K562 (cell line): ENCODE measurements around the gene LTBP1. TPM values are rescaled to one million over a fixed set of nuclear protein-coding genes. Genes with fewer than 3 reads are reported as not detected.
"Not testable (repeated sequence)": the region's sequence is repeated elsewhere in the genome, so short reads cannot be mapped to it uniquely, and the experiment has no call there.

Source experiments
- ATAC-seq: fragments of 200-7000 bp; cut with Tn5 transposase; 3 replicates; pipeline ENCODE4 v1.9.1; 2020; ENCODE audit warnings: moderate library complexity
- BruUV-seq: library from RNA; stranded (reverse); fragments of 400-500 nt; replicated peaks from 2 replicates; lab custom pipeline; 2021; lab: Mats Ljungman, UMichigan
- CTCF ChIA-PET: fragments of 300-600 bp; formaldehyde crosslinking; extraction: SDS; loops from one replicate; lab custom pipeline; 2021; ENCODE audit warnings: low intra/inter-chr PET ratio; lab: Yijun Ruan, JAX
- POLR2A ChIA-PET: fragments of 300-600, 350-650 bp; sonication (Branson Sonifier 250); formaldehyde crosslinking; extraction: SDS; loops from one replicate; lab custom pipeline; 2021; ENCODE audit warnings: antibody characterized with exemption, inconsistent platforms; lab: Yijun Ruan, JAX
- DNase-seq, 4 experiments: peaks; one replicate each; pipeline versions ENCODE4 v3.0.0 to v3.0.0-alpha.2; 2011 to 2018; ENCODE audit warnings: low spot score in 3 of 4, mixed read lengths in 3 of 4; ENCODE audit errors: extremely low read depth in 1 of 4
- FAIRE-seq: peaks from 2 replicates; lab custom pipeline; 2011; peaks lifted over from hg19 to GRCh38; lab: Jason Lieb, UNC
- H2AFZ ChIP-seq: 2 replicates; pipeline ENCODE4 v1.6.0; 2011; ENCODE audit warnings: low read depth, low read length, control low read depth, inconsistent platforms
- H3K27ac ChIP-seq: fragments of 200-600 bp; 3 replicates; pipeline ENCODE4 v1.8.0; 2011; ENCODE audit warnings: low read depth, mild to moderate bottlenecking, control low read depth, inconsistent platforms, low read length, moderate library complexity, mixed read lengths; ENCODE audit errors: extremely low read depth
- H3K27me3 ChIP-seq, 2 experiments: fragments of 300-600 bp in 1 of 2; 2 replicates in 1 of 2; 3 replicates in 1 of 2; pipeline versions ENCODE4 v1.6.0 to v1.8.0; 2011; ENCODE audit warnings: inconsistent platforms in 2 of 2, low read length in 2 of 2, mild to moderate bottlenecking in 1 of 2, mixed read lengths in 1 of 2, moderate library complexity in 1 of 2; ENCODE audit not compliant: control insufficient read depth in 2 of 2, insufficient read depth in 2 of 2
- H3K36me3 ChIP-seq: fragments of 300-600 bp; 3 replicates; pipeline ENCODE4 v1.8.0; 2011; ENCODE audit warnings: mild to moderate bottlenecking, low read length, inconsistent platforms; ENCODE audit not compliant: control insufficient read depth, insufficient read depth
- H3K4me1 ChIP-seq, 2 experiments: fragments of 200-600 bp in 1 of 2; replicated peaks in 1 of 2; 2 replicates in 1 of 2; 3 replicates in 1 of 2; pipeline versions ENCODE4 v1.5.1 to v1.8.0; 2011; ENCODE audit warnings: inconsistent platforms in 2 of 2, low read length in 2 of 2, mild to moderate bottlenecking in 1 of 2, mixed read lengths in 1 of 2, moderate library complexity in 1 of 2; ENCODE audit not compliant: control insufficient read depth in 2 of 2, insufficient read depth in 2 of 2
- H3K4me2 ChIP-seq: 2 replicates; pipeline ENCODE4 v1.6.1; 2011; ENCODE audit warnings: low read length, control low read depth, inconsistent platforms, mixed read lengths; ENCODE audit not compliant: insufficient read depth
- H3K4me3 ChIP-seq: fragments of 200-600 bp; sonication (generic), shearing (Covaris generic); 2 replicates; pipeline ENCODE4 v1.5.1; 2016; ENCODE audit warnings: control low read depth, inconsistent platforms
- H3K79me2 ChIP-seq: fragments of 200-600 bp; 3 replicates; pipeline ENCODE4 v1.8.0; 2011; ENCODE audit warnings: low read length, inconsistent platforms; ENCODE audit not compliant: control insufficient read depth, insufficient read depth
- H3K9ac ChIP-seq, 2 experiments: 2 replicates each; pipeline versions ENCODE4 v1.6.0 to v1.6.1; 2011; ENCODE audit warnings: low read depth in 2 of 2, low read length in 2 of 2, control low read depth in 1 of 2, inconsistent platforms in 1 of 2, mild to moderate bottlenecking in 1 of 2, mixed read lengths in 1 of 2; ENCODE audit not compliant: insufficient read depth in 1 of 2
- H3K9me1 ChIP-seq: one replicate; pipeline ENCODE4 v1.6.0; 2011; ENCODE audit warnings: inconsistent platforms, mild to moderate bottlenecking, low read length, moderate library complexity; ENCODE audit not compliant: control insufficient read depth, insufficient read depth
- H3K9me3 ChIP-seq: replicated peaks from 2 replicates; pipeline ENCODE4 v1.5.1; 2011; ENCODE audit warnings: low read depth, low read length, inconsistent platforms; ENCODE audit not compliant: control insufficient read depth, insufficient read depth
- H4K20me1 ChIP-seq: replicated peaks from 2 replicates; pipeline ENCODE4 v1.6.1; 2011; ENCODE audit warnings: low read length, inconsistent platforms, mixed read lengths; ENCODE audit not compliant: control insufficient read depth, insufficient read depth
- CCAR2 ChIP-seq: fragments of 200-400 bp; formaldehyde crosslinking; IDR thresholded peaks from 2 replicates; pipeline ENCODE4 v1.6.1; 2017; ENCODE audit warnings: mild to moderate bottlenecking, low read depth, low read length
- EZH2 ChIP-seq: IDR thresholded peaks from 2 replicates; pipeline ENCODE4 v1.6.1; 2012; ENCODE audit warnings: low read depth, mild to moderate bottlenecking, inconsistent platforms, low read length, borderline replicate concordance
- HDAC1 ChIP-seq, 2 experiments: fragments of 450-650 bp; IDR thresholded peaks; 2 replicates each; pipeline ENCODE4 v1.6.1; 2016 to 2017; ENCODE audit warnings: inconsistent platforms in 1 of 2, mild to moderate bottlenecking in 1 of 2, moderate library complexity in 1 of 2
- KAT2B ChIP-seq: IDR thresholded peaks from one replicate; pipeline ENCODE4 v1.6.1; 2012; ENCODE audit warnings: low read depth, mild to moderate bottlenecking, control low read depth, inconsistent platforms, low read length, moderate library complexity
- NR2C1 ChIP-seq, 2 experiments: fragments of 450-650 bp; IDR thresholded peaks; 2 replicates each; pipeline ENCODE4 v1.6.1; 2017; ENCODE audit warnings: mild to moderate bottlenecking in 2 of 2, antibody characterized with exemption in 1 of 2, inconsistent platforms in 1 of 2, missing compliant biosample characterization in 1 of 2, missing genetic modification characterization in 1 of 2
- ZBTB17 ChIP-seq: fragments of 450-650 bp; formaldehyde crosslinking; IDR thresholded peaks from 2 replicates; pipeline ENCODE4 v1.4.0; 2020; ENCODE audit warnings: mild to moderate bottlenecking
- ZNF24 ChIP-seq: fragments of 450-650 bp; IDR thresholded peaks from 2 replicates; pipeline ENCODE4 v1.6.1; 2016
- WGBS: fragments of 100-300 bp; shearing (Covaris generic); methylation state at CpG from one replicate; pipeline ENCODE4 v1.1.6; 2016; ENCODE audit warnings: low coverage, mixed read lengths; ENCODE audit not compliant: insufficient coverage; ENCODE audit errors: missing lambda C conversion rate; 5-methylcytosine and 5-hydroxymethylcytosine counted together
- in situ Hi-C: fragments of 300-500 bp; cut with MboI; formaldehyde crosslinking; loops from 4 replicates; pipeline ENCODE4 v1.15.0; 2018; ENCODE audit warnings: inconsistent platforms, mixed read lengths
- intact Hi-C: fragments of 100-400 bp; cut with micrococcal nuclease; formaldehyde crosslinking; loops from 2 replicates; pipeline ENCODE4 v1.14.2; 2022
- polyA plus RNA-seq, 8 experiments: library from polyadenylated mRNA; depleted of rRNA in 4 of 8; stranded (reverse) in 5 of 8; unstranded in 3 of 8; fragments of >200 nt; fragmentation: Nextera tagmentation in 2 of 8; fragmentation: Illumina TruSeq in 1 of 8; extraction: Ambion mirVana in 2 of 8; extraction: Trizol in 1 of 8; gene quantifications; 2 replicates each; pipeline versions ENCODE4 v1.2.1 to v1.2.3, GENCODE V29; 2011 to 2014; ENCODE audit warnings: inconsistent platforms in 1 of 8, missing spikeins in 1 of 8
- total RNA-seq, 7 experiments: library from RNA; depleted of rRNA in 6 of 7; stranded (reverse); fragments of >200 nt in 6 of 7; fragmentation: Illumina TruSeq in 2 of 7; extraction: Trizol in 2 of 7; gene quantifications; 2 replicates each; pipeline versions ENCODE4 v1.2.1 to v1.2.3, GENCODE V29; 2011 to 2021; ENCODE audit warnings: low replicate concordance in 1 of 7
- TF ChIP-seq, protein P1 (sequence below): sonication (generic); IDR thresholded peaks from 2 replicates; pipeline ENCODE4 v1.6.1; 2016

Gene LTBP1
- total and polyA plus RNA-seq, 9 of the 15 experiments (the other 6 are each of a cell fraction or from before 2014, with no cell fraction given) = 3.6 to 16.4 (median 8.5) TPM

DNA sequence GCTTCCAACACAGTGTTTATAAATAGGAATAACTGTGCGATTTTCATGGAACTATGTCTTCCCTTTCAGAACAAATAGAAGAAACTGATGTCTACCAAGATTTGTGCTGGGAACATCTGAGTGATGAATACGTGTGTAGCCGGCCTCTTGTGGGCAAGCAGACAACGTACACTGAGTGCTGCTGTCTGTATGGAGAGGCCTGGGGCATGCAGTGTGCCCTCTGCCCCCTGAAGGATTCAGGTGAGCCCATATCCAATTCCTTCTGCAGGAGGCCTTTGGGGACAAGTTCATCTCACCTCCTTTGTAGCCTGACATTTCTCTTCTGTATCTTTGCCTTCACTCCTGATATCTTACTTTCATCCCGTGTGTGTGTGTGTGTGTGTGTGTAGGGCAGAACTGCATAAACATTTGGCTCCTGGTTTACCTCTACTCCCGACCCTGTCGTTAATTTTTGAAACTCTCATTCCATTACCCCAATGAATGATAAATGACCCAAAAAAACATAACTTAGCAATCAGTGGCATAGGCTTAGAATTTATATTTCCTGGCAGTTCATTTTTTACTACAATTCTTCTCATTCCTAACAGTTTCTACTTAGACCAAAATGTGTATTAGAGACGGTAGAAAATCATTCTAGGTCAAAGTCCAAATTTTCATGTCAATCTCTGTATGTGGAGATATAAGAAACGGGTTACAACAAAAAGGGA, 418.7 kb downstream of the LTBP1 start (continued):
- TF ChIP-seq KAT2B (no peak), ZNF24 (no peak), CCAR2 (no peak), ZBTB17 (CRISPR knock-in tag) (no peak), EZH2 (no peak), NR2C1 (IDR thresholded peaks at IDR 0.05) (no peak), NR2C1 (tag; IDR thresholded peaks at IDR 0.05) (no peak)

DNA sequence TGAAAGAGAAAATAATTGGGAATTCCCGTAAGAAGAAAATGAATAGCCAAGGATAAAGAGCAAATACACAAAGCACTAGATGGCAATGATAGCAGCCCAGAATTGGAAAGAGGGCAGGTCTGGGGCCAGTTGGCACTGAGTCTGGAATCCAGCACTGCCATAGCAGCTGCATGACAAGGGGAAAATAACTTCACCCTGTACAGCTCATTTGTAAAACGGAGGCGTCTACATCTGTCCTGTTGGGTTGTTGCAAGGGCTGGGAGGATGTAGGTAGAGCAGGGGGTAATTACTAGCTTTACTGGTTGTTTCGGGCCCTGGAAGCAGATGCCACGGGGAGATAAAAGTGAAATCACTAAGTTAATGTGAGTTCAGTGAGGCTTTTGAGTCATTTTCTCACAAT, 419.7 kb downstream of the LTBP1 start:
- Histone ChIP-seq H3K79me2 (no peaks in the 10 kb centered on the region), H3K9ac (no peak overlapping the region), H3K27me3 (no peaks in the 10 kb centered on the region), H2AFZ (no peak overlapping the region), H3K4me3 (no peak overlapping the region), H4K20me1 (no peaks in the 10 kb centered on the region), H3K4me2 (no peak overlapping the region), H3K27ac (no peak overlapping the region), H3K36me3 (no peaks in the 10 kb centered on the region), H3K9me1 (no peaks in the 10 kb centered on the region), H3K9me3 (no peaks in the 10 kb centered on the region), H3K4me1 (no peaks in the 10 kb centered on the region; a peak in 1 of 5 replicates)
- TF ChIP-seq, protein P1, sequence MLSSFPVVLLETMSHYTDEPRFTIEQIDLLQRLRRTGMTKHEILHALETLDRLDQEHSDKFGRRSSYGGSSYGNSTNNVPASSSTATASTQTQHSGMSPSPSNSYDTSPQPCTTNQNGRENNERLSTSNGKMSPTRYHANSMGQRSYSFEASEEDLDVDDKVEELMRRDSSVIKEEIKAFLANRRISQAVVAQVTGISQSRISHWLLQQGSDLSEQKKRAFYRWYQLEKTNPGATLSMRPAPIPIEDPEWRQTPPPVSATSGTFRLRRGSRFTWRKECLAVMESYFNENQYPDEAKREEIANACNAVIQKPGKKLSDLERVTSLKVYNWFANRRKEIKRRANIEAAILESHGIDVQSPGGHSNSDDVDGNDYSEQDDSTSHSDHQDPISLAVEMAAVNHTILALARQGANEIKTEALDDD = peak; percentile 60; the same call in 1 of the 2 replicates
- no peak for TF ChIP-seq HDAC1 (IDR thresholded peaks at IDR 0.05)
- POLR2A ChIA-PET = interaction anchor here (0.6 kb wide), 1 partner anchor 302 kb away, joined by 3 read pairs; no protein-coding TSS in a partner anchor
- no peak; the same call in 2 of the 3 replicates for ATAC-seq
- DNase-seq = peak in 1 of 4 experiments; percentile 11
- CTCF ChIA-PET = no interaction called here
- intact Hi-C loops (no loop called here), in situ Hi-C loops (no loop called here)
- BruUV-seq = no TSS peak
- no peak for FAIRE-seq
- WGBS = 32% methylated on average over 5 of the region's 5 CpGs

DNA sequence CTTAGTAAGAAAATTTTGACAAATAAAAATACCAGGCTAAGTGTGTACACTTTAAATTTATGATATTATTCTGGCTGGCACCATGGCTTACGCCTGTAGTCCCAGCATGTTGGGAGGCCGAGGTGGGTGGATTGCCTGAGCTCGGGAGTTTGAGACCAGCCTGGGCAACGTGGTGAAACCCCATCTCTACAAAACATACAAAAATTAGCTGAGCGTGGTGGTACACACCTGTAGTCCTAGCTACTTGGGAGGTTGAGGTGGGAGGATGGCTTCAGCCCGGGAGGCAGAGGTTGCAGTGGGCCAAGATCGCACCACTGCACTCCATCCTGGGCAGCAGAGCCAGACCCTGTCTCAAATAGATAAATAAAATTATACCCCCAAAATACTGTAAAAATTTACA, 421.8 kb downstream of the LTBP1 start:
- FAIRE-seq, H3K9me1 ChIP-seq, H3K9ac ChIP-seq, H3K36me3 ChIP-seq, ATAC-seq, H3K9me3 ChIP-seq, H3K4me1 ChIP-seq, H2AFZ ChIP-seq, CTCF ChIA-PET, in situ Hi-C loops, H3K27me3 ChIP-seq, intact Hi-C loops, POLR2A ChIA-PET, H3K4me2 ChIP-seq, BruUV-seq, H3K4me3 ChIP-seq, H3K27ac ChIP-seq, H3K79me2 ChIP-seq, H4K20me1 ChIP-seq, DNase-seq: not testable (repeated sequence)
- WGBS = 46% methylated on average over 7 of the region's 7 CpGs
